ENCODE measurements around the gene C1orf53.

- no peak for TF ChIP-seq CTCF (conservative IDR thresholded peaks at IDR 0.05)
- TF ChIP-seq ZFX (IDR thresholded peaks at IDR 0.05): no peak
These were observed 45.0 kb upstream of the C1orf53 start for GRCh38 chr1:197857477-197857876.

Measured in C4-2B (cell line).